Measurements from ENCODE around the gene SIK2. TPM values are rescaled to one million over a fixed set of nuclear protein-coding genes. Genes with fewer than 3 reads are reported as not detected.

Gene SIK2
- total and polyA plus RNA-seq, 4 donors: 7.2 to 31.8 (median 17.3) TPM

GRCh38 chr11:111586388-111586831, 15.8 kb upstream of the SIK2 start:
- no peak overlapping the region for H3K27ac ChIP-seq (ENCODE audit: low read depth in 1 of 2, low read length in 1 of 2)
- no peak overlapping the region for H3K9ac ChIP-seq (ENCODE audit: insufficient read depth in 1 of 2, low read length in 2 of 2)
- H3K9me3 ChIP-seq (ENCODE audit: control insufficient read depth in 4 of 4, insufficient read depth in 3 of 4, low read length in 3 of 4): no peaks in the 10 kb centered on the region
- peaks cover 0 to 1% (median 0%) of the 10 kb centered on the region in 4 donors for H3K36me3 ChIP-seq (ENCODE audit: control insufficient read depth in 4 of 4, insufficient read depth in 4 of 4, low read length in 4 of 4)
- DNase-seq (peak in 2 of 3 donors; percentile 59 to 72), ATAC-seq (ENCODE audit: insufficient read depth, low FRiP score) (peak; percentile 62)
- TF ChIP-seq CTCF (IDR thresholded peaks at IDR 0.05; ENCODE audit: control extremely low read depth, extremely low read depth): peak; percentile 31
- no peaks in the 10 kb centered on the region for H3K27me3 ChIP-seq (ENCODE audit: control insufficient read depth in 3 of 3, insufficient read depth in 3 of 3, low read length in 2 of 3)
- no peak overlapping the region for H3K4me3 ChIP-seq
- WGBS, 2 donors: 22 to 44% methylated on average over 1 of the region's 1 CpG
- peaks cover 0 to 1% (median 0%) of the 10 kb centered on the region in 5 donors for H3K4me1 ChIP-seq (ENCODE audit: control insufficient read depth in 5 of 5, insufficient read depth in 5 of 5, low read length in 5 of 5)

- TF ChIP-seq CTCF (IDR thresholded peaks at IDR 0.05; ENCODE audit: control extremely low read depth, extremely low read depth): no peak
- no peaks in the 10 kb centered on the region for H3K9me3 ChIP-seq (ENCODE audit: control insufficient read depth in 4 of 4, insufficient read depth in 3 of 4, low read length in 3 of 4)
- no peak for DNase-seq
- no peaks in the 10 kb centered on the region for H3K4me1 ChIP-seq (ENCODE audit: control insufficient read depth in 5 of 5, insufficient read depth in 5 of 5, low read length in 5 of 5)
- 92 to 97% methylated on average over 2 of the region's 2 CpGs for WGBS, 2 donors
- no peak overlapping the region for H3K9ac ChIP-seq (ENCODE audit: insufficient read depth in 1 of 2, low read length in 2 of 2)
- H3K4me3 ChIP-seq: no peak overlapping the region
- ATAC-seq (ENCODE audit: insufficient read depth, low FRiP score): no peak
- H3K36me3 ChIP-seq (ENCODE audit: control insufficient read depth in 4 of 4, insufficient read depth in 4 of 4, low read length in 4 of 4): peaks cover 0 to 1% (median 0%) of the 10 kb centered on the region in 4 donors
- no peak overlapping the region for H3K27ac ChIP-seq (ENCODE audit: low read depth in 1 of 2, low read length in 1 of 2)
- no peaks in the 10 kb centered on the region for H3K27me3 ChIP-seq (ENCODE audit: control insufficient read depth in 3 of 3, insufficient read depth in 3 of 3, low read length in 2 of 3)
Measured at GRCh38 chr11:111589114-111589513, 13.1 kb upstream of the SIK2 start.

GRCh38 chr11:111589886-111590499, 12.3 kb upstream of the SIK2 start:
- Histone ChIP-seq H3K4me1 (ENCODE audit: control insufficient read depth in 5 of 5, insufficient read depth in 5 of 5, low read length in 5 of 5) (no peaks in the 10 kb centered on the region), H3K27ac (ENCODE audit: low read depth in 1 of 2, low read length in 1 of 2) (no peak overlapping the region), H3K27me3 (ENCODE audit: control insufficient read depth in 3 of 3, insufficient read depth in 3 of 3, low read length in 2 of 3) (no peaks in the 10 kb centered on the region), H3K36me3 (ENCODE audit: control insufficient read depth in 4 of 4, insufficient read depth in 4 of 4, low read length in 4 of 4) (peaks cover 0 to 1% (median 0%) of the 10 kb centered on the region in 4 donors), H3K9me3 (ENCODE audit: control insufficient read depth in 4 of 4, insufficient read depth in 3 of 4, low read length in 3 of 4) (no peaks in the 10 kb centered on the region), H3K9ac (ENCODE audit: insufficient read depth in 1 of 2, low read length in 2 of 2) (no peak overlapping the region), H3K4me3 (no peak overlapping the region)
- TF ChIP-seq CTCF (IDR thresholded peaks at IDR 0.05; ENCODE audit: control extremely low read depth, extremely low read depth): no peak
- WGBS, 2 donors: 76 to 89% methylated on average over 5 of the region's 5 CpGs
- ATAC-seq (ENCODE audit: insufficient read depth, low FRiP score) (no peak), DNase-seq (peak in 2 of 3 donors; percentile 36 to 47)
